ENCODE data around the gene THSD7B.

THSD7B gene

DNA sequence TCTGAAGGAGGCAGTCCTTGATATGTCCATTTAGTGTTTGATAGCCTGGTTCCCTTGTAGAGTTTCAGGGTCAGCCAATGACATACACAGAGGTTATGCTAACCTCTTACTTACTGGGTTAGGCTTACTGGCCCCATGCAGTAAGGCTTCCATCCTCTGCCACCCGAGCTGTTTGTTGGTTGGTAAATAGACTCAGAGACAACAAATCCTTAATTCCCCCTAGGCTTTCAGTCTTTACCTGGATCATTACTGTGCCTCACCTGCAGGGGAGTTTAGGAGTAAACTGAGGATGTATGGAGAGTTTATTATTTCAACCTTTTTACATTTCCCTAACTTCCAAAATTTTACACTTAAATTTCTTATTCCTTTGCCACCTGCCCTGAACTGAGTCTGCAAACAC lies 746.2 kb downstream of the THSD7B start:
- Histone ChIP-seq H3K9ac (no peak overlapping the region), H3K27ac (no peak overlapping the region), H3K36me3 (ENCODE audit: control insufficient read depth, insufficient read depth, low read length) (no peaks in the 10 kb centered on the region), H3K9me3 (ENCODE audit: control insufficient read depth, low read length) (no peaks in the 10 kb centered on the region), H2AFZ (no peak overlapping the region), H3K79me2 (no peaks in the 10 kb centered on the region), H3K27me3 (ENCODE audit: control insufficient read depth, insufficient read depth, low read length) (no peaks in the 10 kb centered on the region), H3K4me3 (ENCODE audit: low read depth, low read length) (no peak overlapping the region), H3K4me1 (no peaks in the 10 kb centered on the region), H3K4me2 (ENCODE audit: low read length) (no peak overlapping the region)
- TF ChIP-seq, protein P1, sequence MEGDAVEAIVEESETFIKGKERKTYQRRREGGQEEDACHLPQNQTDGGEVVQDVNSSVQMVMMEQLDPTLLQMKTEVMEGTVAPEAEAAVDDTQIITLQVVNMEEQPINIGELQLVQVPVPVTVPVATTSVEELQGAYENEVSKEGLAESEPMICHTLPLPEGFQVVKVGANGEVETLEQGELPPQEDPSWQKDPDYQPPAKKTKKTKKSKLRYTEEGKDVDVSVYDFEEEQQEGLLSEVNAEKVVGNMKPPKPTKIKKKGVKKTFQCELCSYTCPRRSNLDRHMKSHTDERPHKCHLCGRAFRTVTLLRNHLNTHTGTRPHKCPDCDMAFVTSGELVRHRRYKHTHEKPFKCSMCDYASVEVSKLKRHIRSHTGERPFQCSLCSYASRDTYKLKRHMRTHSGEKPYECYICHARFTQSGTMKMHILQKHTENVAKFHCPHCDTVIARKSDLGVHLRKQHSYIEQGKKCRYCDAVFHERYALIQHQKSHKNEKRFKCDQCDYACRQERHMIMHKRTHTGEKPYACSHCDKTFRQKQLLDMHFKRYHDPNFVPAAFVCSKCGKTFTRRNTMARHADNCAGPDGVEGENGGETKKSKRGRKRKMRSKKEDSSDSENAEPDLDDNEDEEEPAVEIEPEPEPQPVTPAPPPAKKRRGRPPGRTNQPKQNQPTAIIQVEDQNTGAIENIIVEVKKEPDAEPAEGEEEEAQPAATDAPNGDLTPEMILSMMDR (IDR thresholded peaks at IDR 0.05) = no peak

DNA sequence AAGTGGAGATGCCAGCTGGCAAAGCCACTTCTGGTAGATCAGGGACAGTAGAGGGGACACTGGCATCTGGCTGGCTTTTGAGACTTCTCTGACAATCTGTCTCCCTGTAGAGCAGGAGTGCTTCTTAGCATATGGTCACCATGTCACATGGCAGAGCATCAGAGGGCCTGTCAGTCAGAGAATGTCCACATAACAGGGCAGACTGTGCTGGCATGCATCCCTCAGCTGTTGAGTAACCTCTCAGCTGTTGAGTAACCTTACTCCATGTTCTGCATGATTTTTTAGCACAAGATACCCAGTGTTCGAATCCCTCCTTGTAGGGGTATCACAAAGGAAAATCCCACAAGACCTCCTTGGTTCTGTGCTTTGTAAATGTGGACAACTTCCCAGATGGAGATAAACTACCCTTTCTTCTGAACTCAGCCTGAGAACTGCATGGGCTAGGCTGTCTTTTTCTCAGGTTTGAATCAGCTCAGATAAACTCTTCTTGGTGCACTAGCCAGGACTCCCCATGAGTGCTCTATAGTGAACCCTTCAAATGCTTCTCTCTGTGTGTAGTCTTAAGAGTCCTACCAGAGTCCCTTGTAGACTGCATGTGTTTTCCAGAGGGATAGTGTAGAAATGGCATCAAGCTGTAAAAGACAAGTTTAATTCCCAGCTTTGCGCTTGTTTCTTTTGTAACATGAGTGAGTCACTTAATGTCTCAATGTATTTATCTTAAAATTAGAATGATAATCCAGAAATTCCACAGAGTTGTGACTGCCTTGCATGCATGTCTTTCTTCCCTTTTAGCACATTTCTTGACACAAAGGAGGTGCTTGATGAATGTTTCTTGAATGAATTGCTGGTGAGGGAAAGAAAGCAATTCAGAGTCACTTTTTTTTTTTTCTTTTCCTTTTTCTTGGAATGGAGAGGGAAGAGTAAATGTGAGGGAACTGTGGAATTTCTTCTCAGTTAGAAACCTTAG lies 756.6 kb downstream of the THSD7B start:
- Histone ChIP-seq H3K9me3 (ENCODE audit: control insufficient read depth, low read length) (no peaks in the 10 kb centered on the region), H3K9ac (no peak overlapping the region)

DNA sequence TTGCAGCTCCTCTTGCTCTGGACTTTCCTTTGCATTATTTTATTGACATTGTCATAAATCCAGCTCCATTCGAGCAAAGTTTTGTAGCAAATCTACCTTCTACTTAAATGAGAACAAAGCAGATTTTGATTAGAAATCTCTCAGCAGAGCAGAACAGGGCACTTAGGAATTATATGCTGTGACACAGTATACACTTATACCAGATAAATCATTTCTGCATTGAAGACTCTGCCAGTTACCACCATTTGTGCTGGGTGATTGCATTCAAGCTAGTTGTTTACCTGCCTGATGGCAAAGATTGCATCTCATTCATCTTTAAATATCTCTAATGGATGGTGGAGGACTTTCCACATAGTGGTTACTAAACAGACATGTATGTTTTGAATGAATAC lies 757.3 kb downstream of the THSD7B start:
- Histone ChIP-seq H3K27me3 (ENCODE audit: control insufficient read depth, insufficient read depth, low read length) (no peaks in the 10 kb centered on the region), H3K79me2 (no peaks in the 10 kb centered on the region), H2AFZ (no peak overlapping the region), H3K9me3 (ENCODE audit: control insufficient read depth, low read length) (no peaks in the 10 kb centered on the region), H3K4me3 (ENCODE audit: low read depth, low read length) (no peak overlapping the region), H3K36me3 (ENCODE audit: control insufficient read depth, insufficient read depth, low read length) (no peaks in the 10 kb centered on the region), H3K9ac (no peak overlapping the region), H3K27ac (no peak overlapping the region), H3K4me2 (ENCODE audit: low read length) (no peak overlapping the region), H3K4me1 (no peaks in the 10 kb centered on the region)
- TF ChIP-seq, protein P1 (IDR thresholded peaks at IDR 0.05) = no peak

More for the DNA sequence above, 756.6 kb downstream of the THSD7B start:
- Histone ChIP-seq H3K4me2 (ENCODE audit: low read length) (no peak overlapping the region), H3K27ac (no peak overlapping the region), H3K4me1 (no peaks in the 10 kb centered on the region), H3K36me3 (ENCODE audit: control insufficient read depth, insufficient read depth, low read length) (no peaks in the 10 kb centered on the region), H3K4me3 (ENCODE audit: low read depth, low read length) (no peak overlapping the region), H3K79me2 (no peaks in the 10 kb centered on the region), H2AFZ (no peak overlapping the region), H3K27me3 (ENCODE audit: control insufficient read depth, insufficient read depth, low read length) (no peaks in the 10 kb centered on the region)
- TF ChIP-seq, protein P1 (IDR thresholded peaks at IDR 0.05) = no peak

DNA sequence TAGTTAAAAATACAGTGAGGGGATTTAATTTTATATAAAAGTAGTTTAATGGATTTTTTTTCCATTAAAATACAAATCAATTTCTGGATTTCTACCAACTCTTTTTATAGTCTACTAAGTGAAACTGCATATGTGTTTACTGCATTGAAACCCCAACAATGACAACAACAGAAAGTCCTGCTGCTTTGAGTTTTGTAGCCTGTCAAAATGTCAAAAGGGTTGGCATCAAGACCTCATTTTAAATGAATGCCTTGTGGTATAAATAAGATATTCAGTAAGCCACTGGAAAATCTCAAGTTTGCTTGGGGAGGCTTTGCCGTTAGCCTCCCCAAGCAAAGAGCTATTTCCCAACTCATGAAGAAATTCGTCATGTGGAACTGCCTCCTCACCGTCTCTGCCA lies 758.6 kb downstream of the THSD7B start:
- H3K36me3 ChIP-seq (ENCODE audit: control insufficient read depth, insufficient read depth, low read length) = no peaks in the 10 kb centered on the region
- no peaks in the 10 kb centered on the region for H3K9me3 ChIP-seq (ENCODE audit: control insufficient read depth, low read length)
- no peak overlapping the region for H3K9ac ChIP-seq
- TF ChIP-seq, protein P1 (IDR thresholded peaks at IDR 0.05) = no peak
- H3K4me3 ChIP-seq (ENCODE audit: low read depth, low read length) = no peak overlapping the region
- no peaks in the 10 kb centered on the region for H3K27me3 ChIP-seq (ENCODE audit: control insufficient read depth, insufficient read depth, low read length)
- no peaks in the 10 kb centered on the region for H3K4me1 ChIP-seq
- no peak overlapping the region for H3K4me2 ChIP-seq (ENCODE audit: low read length)
- no peak overlapping the region for H2AFZ ChIP-seq
- H3K27ac ChIP-seq = no peak overlapping the region
- H3K79me2 ChIP-seq = no peaks in the 10 kb centered on the region
